Stimulated activated CD8-positive, alpha-beta memory T cell treated with anti-CD3 and anti-CD28 coated beads, Interleukin-12 subunit alpha, Interleukin-12 subunit beta, amount 100 ng/mL, for 4 hours (primary cell): ENCODE results near the gene CNTLN.
"Not testable (repeated sequence)": the region's sequence is repeated elsewhere in the genome, so short reads cannot be mapped to it uniquely, and the experiment has no call there.

Experiments
- DNase-seq: peaks from one replicate; pipeline ENCODE4 v3.0.0-alpha.2; 2020; ENCODE audit warnings: low read depth

The CNTLN gene

DNA sequence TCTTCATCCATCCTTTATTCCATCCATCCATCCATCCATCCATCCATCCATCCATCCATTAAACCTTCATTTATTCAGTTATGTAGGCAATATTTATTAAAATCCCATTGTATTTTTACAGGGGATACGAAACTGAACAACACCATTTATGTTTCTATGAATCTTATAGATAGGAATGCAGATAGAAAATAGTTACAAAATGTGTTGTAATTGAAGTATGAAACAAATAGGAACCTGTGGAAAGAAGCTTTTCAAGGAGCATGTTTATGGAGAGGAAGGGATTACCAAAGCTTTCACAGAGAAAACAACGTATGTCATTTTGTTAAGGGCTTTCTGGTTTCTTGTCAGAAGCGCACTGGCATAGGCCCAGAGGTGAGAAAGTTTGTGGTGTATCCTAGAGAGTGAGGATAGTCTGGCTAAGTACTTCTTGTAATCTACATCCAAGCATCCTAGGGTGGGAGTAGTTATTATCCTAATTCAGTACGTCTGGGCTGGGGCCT lies 184.0 kb downstream of the CNTLN start:
- no peak for DNase-seq

- no peak for DNase-seq
Measured at GRCh38 chr9:17319864-17320263, 185.0 kb downstream of the CNTLN start.

- DNase-seq: no peak
Measured at GRCh38 chr9:17322882-17323864, 188.3 kb downstream of the CNTLN start.

DNA sequence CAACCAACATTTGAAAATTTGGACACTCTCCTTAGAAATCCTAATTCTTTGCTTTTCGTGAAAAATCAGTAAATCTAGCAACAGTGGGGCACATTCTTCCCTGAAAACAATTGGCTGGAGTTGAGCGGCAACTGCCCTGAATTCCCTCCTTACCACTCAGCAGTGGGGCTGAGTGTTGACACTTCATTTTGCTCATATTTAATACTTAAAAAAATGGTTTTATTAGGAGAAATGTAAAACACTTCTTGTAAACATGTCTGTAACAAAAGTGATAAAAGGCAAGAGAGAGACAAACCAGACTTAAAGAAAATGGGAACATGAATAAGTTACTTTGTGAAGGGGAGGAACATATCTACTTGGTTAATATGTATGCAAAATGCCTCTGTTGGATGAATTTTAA lies 193.5 kb downstream of the CNTLN start:
- no peak for DNase-seq

DNA sequence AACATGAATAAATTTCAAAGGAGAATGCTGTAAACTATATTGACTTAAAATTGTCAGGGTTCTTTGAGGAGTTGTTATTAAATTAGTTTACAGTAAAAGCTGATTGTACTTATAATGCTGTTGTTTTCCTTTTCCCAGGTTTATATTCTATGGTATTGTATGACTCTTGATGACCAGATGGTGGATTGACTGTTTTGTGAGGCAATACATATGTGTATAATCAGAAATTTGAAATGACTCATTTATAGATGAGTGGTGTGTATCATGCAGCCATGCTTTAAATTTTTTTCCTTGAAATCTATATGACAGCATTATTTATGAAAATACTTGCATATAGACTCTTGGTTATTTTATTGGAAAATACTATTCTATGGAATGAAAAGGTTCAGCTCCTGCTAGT lies 195.3 kb downstream of the CNTLN start:
- no peak for DNase-seq

DNA sequence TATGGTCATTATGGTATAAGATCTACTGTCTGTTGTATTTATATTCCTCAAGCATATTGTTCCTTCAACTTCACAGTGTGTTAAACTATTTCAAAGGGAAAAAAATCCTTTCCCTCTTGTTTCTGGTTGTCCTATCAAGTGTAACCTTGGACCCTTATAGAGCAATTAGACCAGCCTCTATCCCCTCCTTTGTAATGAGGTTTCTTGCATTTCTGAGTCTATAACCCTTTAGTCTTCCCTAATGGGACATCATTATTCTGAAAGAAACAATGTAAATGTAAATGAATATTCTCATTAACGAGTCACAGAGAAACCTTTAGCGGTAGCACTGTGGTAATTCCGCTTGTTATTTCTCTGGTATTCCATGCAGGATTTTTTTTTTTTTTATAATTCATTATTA lies 197.3 kb downstream of the CNTLN start:
- DNase-seq: no peak

- DNase-seq: no peak
Measured at GRCh38 chr9:17339156-17339555, 204.3 kb downstream of the CNTLN start.

GRCh38 chr9:17342696-17343095 lies 207.9 kb downstream of the CNTLN start:
- DNase-seq: no peak

- DNase-seq: no peak
Measured at GRCh38 chr9:17349831-17350230, 215.0 kb downstream of the CNTLN start.

DNA sequence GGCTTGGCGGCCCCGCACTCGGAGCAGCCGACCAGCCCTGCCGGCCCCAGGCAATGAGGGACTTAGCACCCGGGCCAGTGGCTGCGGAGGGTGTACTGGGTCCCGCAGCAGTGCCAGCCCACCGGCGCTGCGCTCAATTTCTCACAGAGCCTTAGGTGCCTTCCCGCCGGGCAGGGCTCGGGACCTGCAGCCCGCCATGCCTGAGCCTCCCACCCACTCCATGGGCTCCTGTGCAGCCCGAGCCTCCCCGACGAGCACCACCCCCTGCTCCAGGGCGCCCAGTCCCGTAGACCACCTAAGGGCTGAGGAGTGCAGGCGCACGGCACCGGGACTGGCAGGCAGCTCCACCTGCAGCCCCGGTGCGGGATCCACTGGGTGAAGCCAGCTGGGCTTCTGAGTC lies 219.2 kb downstream of the CNTLN start:
- DNase-seq: not testable (repeated sequence)

DNA sequence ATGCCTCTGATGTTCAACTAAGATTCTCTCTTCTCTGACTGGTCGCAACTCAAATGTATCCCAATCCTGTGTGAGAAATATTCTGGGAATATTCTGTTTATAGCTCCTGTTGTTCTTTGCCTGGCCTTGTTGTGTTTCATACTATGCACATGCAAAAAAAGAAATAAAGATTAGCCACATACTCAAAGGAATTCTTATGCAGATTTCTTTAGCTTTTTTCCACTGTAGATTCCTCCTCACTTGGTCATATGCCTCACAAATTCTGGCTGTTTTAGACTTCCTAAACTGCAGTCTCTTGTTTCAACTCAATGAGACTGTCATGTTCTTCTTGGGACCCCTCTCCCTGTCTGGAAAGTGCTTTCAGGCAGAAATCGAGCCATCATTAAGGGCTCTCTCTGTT lies 226.5 kb downstream of the CNTLN start:
- no peak for DNase-seq

- no peak for DNase-seq
Measured at GRCh38 chr9:17367035-17367434, 232.2 kb downstream of the CNTLN start.

DNA sequence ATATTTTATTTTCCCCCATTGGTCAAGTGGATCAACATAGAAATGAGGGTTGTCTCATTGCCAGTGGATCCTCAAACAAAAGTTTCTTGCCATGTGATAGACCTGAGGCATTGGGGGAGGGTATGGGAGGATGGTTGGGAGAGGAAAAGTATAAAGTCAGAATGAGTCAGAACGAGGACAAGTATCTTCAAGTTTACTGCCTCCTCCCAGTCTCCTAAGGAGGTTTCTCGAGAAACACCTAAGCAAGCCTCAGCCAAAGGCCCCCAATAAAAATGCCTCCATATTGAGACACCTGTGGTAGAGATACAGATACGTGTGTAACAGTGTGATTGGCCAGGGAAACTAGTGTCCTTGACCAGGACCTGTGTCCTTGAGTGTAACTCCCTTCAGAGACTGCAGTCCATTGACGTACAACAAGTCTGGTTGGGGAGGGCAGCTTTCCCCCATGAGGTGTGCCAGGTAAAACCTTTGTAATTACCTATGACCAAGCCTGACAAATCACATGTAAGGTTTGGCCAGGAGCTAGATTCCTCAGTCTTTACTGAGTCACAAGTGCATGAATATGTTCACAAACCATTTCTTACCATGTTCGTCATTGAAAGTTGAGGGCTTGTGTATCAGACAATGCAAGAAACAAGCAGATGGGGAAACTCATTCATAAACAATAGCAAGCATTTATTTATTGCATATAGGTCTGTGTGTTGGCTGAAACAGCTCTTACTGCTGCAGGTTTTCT lies 245.5 kb downstream of the CNTLN start:
- no peak for DNase-seq

DNA sequence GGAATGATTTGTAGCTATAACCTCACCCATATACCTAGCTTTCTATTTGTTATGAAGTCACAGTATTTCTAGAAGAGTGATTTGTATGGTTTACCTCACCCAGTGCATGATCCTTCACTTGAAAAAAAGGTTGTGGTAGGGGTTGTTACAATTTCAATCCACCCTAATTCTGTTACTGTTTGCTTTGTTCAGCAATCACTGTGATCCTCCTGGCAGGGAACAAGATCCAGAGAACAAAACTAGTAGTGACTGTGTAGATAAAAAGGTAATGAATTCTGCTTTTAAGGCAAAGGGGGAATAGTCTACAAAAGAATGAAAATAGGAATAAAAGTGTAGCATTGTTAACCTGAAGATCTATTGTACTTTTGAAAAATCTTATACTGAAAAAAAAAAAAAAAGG lies 252.7 kb downstream of the CNTLN start:
- no peak for DNase-seq

DNA sequence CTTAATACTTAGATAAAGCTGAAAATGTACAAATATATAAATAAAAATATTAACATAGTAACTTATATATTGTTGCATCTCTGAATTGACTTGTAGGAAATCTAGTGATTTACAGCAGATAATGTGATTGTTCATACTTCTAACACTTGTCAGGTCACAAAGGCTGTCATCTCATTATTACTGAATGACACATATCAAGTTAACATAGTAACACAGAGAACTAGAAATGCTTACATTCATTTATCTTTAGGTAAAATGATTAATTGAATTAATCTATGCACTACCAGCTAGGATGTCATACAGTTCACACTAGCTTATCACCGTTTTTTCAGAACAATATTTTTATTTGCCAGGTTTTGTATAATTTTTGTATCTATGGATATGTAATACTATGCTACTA lies 254.2 kb downstream of the CNTLN start:
- DNase-seq: no peak

- DNase-seq: no peak
Measured at GRCh38 chr9:17394881-17395510, 260.2 kb downstream of the CNTLN start.

DNA sequence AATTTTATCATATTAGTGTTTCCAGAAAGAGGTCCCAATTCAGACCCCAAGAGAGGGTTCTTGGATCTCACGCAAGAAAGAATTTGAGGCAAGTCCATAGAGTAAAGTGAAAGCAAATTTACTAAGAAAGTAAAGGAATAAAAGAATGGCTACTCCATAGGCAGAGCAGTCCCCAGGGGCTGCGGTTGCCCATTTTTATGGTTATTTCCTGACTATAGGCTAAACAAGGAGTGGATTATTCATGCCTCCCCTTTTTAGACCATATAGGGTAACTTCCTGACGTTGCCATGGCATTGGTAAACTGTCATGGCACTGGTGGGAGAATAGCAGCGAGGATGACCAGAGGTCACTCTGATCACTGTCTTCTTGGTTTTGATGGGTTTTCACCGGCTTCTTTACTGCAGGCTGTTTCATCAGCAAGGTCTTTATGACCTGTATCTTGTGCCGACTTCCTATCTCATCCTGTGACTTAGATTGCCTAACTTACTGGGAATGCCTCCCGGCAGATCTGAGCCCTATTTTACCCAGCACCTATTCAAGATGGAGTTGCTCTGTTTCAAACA lies 262.4 kb downstream of the CNTLN start:
- DNase-seq: not testable (repeated sequence)

- no peak for DNase-seq
Measured at GRCh38 chr9:17398350-17398749, 263.5 kb downstream of the CNTLN start.

DNA sequence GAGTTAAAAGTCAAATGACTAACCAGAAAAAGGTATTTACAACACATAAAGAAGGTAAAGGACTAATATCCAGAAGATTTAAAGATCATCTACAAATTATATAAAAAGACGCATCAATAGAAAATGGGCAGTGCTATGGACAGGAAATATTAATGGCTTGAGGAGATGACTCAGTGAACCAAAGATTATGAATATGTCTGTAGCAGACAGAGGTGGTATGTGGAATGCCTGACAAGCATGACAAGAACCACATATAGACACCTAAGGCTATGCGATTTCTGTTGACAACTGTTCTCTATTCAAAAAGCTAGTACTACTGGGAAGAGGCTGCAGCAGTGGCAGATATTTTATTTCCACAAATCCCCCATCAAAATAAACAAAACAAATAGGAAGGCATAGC lies 267.0 kb downstream of the CNTLN start:
- DNase-seq: no peak

GRCh38 chr9:17402309-17402708 lies 267.5 kb downstream of the CNTLN start:
- no peak for DNase-seq

DNA sequence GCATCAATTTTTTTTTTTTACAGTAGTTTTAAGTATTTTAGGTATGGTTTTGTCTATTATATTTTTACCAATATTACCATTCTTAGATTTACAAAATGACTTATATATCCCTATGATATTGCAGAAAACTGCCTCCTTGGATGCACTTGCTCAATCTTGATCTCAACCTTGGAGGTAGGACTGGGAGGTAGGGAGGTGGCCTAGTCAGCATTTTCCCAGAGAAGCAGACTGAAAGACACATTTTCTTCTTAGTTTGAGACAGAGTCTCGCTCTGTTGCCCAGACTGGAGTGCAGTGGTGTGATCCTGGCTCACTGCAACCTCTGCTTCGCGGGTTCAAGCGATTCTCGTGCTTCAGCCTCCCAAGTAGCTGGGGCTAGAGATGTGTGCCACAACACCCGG lies 268.7 kb downstream of the CNTLN start:
- no peak for DNase-seq

DNA sequence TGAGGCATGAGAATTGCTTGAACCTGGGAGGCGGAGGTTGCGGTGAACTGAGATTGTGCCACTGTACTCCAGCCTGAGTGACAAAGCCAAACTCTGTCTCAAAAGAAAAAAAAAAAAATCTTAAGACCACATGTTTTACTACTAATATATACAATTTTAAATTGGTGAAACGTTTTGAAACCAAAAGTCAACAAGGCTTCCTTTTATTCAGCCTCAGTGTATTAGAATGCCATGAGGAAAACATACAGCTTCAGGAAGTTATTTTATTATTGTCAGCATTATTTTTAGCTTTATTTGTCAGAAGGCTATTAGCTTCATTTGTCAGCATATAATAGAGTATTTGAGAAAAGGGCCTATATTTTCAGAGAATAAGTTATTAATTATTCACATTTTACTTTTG lies 280.1 kb downstream of the CNTLN start:
- no peak for DNase-seq
